RKO (cell line): ENCODE results near the gene LOXL3.
A peak's percentile ranks its signal among the peaks of the same experiment; 100 is the strongest.

Experiments used
- DNase-seq: peaks from one replicate; pipeline ENCODE4 v3.0.0-alpha.2; 2016; ENCODE audit warnings: low spot score

LOXL3 gene

GRCh38 chr2:74553892-74554819, at the start of gene LOXL3, which contains the start of gene DOK1:
Gene LOXL3 (minus strand): TSS chr2:74553942. CDS start chr2:74552634, 1,308 bp downstream.
Gene DOK1 (plus strand): TSS chr2:74554720. CDS start chr2:74554755, 35 bp downstream.
- peak; percentile 85 for DNase-seq

- DNase-seq, result peak; percentile 48
These were observed 49.0 kb upstream of the LOXL3 start for GRCh38 chr2:74602586-74603281.

DNA sequence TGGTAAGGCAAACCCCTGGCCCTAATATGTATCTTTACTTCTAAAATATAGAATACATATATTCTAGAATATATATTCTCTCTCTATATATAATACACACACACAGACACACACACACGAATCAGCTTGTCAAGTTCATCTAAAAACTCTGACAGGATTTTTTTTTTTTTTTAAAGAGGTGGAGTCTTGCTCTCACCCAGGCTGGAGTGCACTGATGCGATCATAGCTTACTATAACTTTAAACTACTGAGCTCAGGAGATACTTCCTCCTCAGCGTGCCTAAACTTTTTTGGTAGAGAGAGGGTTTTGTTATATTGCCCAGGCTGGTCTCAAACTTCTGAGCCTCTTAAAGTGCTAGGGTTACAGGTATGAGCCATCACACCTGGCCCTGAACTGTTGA, 45.9 kb upstream of the LOXL3 start:
- no peak for DNase-seq

- DNase-seq, result no peak
These were observed 43.7 kb upstream of the LOXL3 start for GRCh38 chr2:74597410-74597809.

DNA sequence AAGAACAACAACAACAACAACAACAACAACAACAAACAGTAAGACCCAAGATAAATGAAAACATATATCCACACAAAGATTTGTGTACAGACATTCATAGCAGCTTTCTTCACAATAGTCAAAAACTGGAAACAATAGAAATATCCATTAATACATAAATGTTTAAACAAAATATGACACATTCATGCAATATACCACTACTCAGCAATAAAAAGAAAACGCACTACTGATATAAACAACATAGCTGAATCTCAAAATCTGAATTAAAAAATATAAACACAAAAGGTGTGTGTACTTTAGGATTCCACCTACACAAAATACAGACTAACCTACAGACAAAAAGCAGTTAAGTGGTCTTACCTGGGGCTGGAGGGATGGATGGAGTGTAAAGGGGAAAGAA, 42.8 kb upstream of the LOXL3 start:
- no peak for DNase-seq

DNA sequence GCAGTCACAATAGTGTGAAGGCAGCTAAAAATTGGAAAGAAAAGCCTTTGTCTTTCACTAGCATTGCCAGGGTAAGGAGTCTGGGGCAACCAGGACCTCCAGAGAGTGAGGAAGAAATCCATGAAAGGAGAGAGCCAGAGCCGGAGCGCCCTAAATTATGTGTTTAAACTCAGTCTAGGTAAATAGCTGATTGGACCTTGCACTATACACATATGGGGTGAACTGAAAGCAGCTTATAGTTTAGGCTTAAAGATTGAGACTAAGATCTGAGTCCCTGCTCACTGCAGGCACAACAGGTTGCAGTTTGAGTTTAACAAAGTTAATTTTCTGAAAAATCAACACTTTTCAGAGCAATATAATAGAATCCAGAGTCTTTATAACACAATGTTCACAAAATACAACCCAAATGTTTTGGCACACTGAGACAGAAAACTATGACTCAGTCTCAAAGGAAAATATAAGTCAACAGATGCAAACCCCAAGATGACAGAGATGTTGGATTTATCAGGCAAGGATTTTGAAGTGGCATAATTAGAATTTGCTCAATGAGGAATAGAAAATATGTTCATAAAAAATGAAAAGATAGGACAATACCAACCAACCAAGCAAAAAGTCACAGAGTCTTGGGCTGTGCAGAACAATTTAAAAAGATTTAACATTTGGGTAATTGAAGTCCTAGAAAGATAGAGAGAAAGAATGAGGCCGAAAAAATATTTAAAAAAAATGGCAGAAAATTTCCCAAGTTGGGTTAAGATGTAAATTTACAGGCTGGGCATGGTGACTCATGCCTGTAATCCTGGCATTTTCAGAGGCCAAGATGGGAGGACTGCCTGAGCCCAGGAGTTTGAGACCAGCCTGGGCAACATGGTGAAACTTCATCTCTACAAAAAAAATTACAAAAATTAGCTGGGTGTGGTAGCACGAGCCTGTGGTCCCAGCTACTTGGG, 40.4 kb upstream of the LOXL3 start:
- peak; percentile 28 for DNase-seq

DNA sequence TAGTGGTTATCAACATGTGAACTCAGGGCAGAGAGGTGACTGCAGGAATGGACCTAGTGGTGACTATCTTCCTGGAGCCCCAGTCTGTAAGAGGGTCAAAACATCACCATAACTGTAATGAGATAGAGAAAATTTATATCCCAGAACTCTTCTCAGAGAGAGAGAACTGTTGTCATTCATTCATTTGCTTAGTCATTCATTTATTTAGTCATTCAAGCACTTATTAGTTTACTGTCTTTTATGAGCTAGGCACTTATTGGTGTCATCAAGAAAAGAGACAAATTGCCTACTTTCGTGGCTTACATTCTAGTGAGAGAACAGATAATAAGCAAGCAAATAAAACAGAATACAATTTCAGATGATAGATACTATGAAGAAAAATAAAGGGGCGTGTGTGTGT, 34.9 kb upstream of the LOXL3 start:
- no peak for DNase-seq

GRCh38 chr2:74587664-74588277, 34.0 kb upstream of the LOXL3 start:
- DNase-seq, result peak; percentile 79

DNA sequence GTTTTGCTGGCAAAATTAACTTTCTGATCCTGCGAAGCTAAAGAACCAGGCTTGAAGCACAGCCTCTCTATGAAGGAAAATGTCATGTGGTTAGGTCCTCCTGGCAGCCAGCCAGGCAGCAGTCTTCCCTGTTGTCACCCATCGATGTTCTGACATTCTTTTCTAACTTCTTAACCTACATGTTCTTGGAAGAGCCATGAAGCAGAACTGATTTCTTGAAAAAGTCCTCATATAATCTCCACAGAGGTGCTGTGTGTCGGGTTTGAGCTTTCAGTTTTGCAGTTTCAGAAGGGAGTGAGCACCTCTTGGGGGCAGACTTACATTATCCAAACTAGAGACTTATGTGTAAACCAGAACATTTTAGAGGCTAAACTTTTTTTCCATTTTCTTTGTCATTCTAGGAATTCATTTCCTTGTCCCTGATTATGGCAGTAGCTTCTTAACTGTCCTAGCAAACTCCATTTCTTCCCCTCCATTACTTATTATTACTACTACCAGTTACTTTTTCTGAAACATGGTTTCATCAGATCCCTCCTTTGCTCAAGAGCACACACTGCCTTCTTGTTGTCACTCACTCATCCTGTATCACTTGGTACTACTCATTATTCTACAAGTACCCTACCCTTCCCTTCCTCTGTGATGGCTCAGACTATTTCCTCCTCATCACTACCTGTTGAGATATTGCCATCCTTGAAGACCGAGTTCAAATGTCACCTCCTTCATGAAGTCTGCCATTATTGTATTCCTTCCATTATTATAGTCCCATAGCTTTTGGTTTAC, 31.9 kb upstream of the LOXL3 start:
- DNase-seq, result no peak

- DNase-seq, result no peak
These were observed 30.4 kb upstream of the LOXL3 start for GRCh38 chr2:74584088-74584645.

DNA sequence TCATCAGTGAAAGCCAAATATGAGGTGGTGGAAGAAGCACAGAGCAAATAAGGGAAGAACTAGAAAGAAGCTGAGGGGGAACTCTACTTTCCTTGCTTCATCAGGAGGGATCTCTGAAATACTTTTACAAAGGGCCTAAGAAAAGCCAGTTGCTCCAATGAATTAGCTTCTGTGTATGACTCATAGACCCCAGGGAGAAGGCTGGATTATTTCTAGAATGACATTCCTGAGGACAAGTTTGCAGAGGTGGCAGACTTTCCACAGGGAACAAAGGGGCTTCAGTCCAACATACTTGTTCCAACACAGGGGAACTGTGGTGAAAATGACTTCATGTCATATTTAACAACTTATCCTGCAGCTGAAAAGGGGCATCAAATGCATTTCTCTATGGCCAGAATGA, 29.8 kb upstream of the LOXL3 start:
- DNase-seq, result peak; percentile 24

DNA sequence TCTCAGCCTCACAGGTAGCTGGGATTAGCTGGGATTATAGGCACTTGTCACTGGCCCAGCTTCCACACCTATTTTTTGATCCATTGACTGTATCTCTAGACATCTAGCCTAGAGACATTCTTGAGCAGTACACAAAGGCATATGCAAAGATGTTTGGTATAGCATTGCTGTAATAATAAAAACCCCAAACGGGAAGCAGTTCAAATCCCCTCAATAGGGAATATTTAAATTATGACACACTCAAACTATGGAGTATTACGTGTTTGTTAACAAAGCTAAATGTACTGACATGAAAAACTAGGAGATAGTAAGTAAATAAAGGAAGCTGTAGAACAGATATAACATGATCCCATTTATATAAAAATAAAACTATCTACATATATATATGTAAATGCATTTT, 28.4 kb upstream of the LOXL3 start:
- DNase-seq, result no peak

DNA sequence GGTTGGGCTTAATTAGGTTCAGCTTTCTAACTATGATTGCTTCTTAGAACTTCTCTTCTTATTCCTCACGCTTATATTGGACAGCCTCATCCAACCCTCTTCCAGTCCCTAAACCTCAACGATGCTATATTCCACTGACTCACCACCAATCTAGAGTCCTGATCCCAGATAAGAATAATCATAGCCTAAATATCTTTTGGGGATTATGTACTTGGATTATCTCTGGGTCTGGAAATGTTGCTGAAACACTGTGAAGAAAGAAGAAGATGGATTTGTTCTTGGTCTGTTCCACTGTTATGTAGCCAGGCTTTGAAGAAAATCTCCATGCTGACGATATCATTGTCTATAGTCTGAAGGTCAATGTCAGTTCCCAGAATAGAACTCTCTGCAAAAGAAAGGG, 27.7 kb upstream of the LOXL3 start:
- DNase-seq, result no peak

- DNase-seq, result no peak
These were observed 24.7 kb upstream of the LOXL3 start for GRCh38 chr2:74578408-74578807.

- DNase-seq, result peak; percentile 66
These were observed 23.7 kb upstream of the LOXL3 start for GRCh38 chr2:74577448-74577847.

GRCh38 chr2:74576863-74577229, 23.1 kb upstream of the LOXL3 start:
- no peak for DNase-seq

- no peak for DNase-seq
These were observed 22.6 kb upstream of the LOXL3 start for GRCh38 chr2:74576211-74576862.

GRCh38 chr2:74575320-74575719, 21.6 kb upstream of the LOXL3 start:
- DNase-seq, result no peak

DNA sequence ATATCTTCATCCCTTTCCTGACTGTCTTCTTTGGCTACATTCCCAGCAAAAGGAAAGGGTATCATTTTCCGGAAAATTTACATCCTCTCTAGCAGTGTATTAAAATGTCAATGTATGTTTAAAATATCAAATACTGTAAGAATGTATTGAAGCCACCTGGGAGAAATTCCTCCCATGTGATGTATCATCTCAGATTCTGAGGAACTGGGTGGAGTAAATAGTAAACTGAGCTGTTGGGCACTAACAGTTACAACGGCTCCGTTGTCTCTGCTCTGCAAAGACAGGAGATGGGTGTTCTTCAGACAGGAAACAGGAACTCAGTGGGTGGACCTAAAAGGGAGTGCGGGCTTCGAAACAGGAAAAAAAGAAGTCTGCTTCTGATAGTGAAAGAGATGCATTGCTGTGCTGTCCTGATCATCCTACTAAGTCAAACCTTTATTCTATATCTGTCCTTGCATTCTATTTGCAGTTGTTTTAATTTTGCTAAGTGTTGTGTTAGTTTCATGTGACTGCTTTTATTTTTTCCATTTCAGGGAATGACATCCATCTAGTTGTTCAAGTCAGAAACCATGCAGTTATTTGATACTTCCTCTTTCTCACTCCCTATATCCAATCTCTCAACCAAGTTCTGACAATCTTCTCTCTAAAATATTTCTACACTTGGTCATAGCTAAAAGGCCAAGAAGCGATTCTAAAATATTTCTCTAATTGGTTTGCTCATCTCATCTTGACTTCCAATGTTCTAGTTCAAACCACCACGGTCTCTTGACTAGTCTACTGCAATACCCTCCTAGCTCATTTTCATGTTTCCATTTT, 20.2 kb upstream of the LOXL3 start:
- no peak for DNase-seq
